ENCODE results near the gene ZFP36L1. TPM values are rescaled to one million over a fixed set of nuclear protein-coding genes. Genes with fewer than 3 reads are reported as not detected.

ZFP36L1 gene
- total and polyA plus RNA-seq, 10 of the 15 experiments (the other 5 are each of a cell fraction or from before 2014, with no cell fraction given): 22.0 to 184 (median 66.1) TPM

DNA sequence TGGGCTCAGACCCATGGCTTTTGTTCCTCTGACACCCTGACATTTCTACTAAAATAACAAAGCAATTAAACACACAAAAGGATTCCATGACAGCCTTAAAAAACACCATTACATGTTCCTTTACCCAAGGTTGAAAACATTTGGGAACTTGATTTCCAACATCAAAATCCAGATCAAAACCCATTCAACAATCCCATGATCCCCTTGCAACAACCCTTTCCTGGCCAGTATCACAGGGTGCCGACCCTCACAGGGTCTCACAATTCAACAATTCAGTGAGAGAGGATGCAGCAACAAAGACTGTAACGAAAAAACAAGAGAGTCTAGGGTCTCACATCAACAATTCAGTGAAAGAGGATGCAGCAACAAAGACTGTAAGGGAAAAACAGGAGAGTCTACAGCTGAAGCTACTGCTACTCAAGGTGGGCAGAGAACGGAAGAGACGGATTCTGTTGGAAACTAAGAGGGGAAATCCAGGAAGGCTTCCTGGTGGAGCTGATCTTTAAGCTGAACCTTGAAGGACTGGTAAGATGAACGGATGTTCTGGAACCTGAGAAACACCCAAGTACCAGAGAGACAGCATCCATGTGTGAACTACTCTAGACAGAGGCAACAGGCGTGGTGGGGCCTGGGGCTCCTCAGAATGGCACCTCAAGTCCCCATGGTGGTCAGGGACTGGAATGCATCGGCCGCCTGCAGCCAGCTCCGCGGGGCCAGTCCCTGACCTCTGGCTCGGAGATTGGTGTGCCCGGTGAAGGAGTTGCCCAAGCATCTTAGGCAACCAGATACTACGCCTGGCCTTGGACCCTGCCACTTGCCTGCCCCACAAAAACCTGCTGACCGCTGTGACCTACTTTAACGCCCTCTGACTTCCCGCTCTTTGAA, 22.7 kb upstream of the ZFP36L1 start:
- H3K4me1 ChIP-seq (ENCODE audit: control insufficient read depth, insufficient read depth, low read length): peaks cover 50% of the 10 kb centered on the region
- WGBS (ENCODE audit: insufficient coverage, insufficient replicate concordance, low lambda C conversion rate, missing lambda C conversion rate): 2% methylated on average over 16 of the region's 16 CpGs
- H2AFZ ChIP-seq (ENCODE audit: control insufficient read depth, low read depth, low read length): peak overlapping the region; percentile 70
- peak overlapping the region; percentile 58 for H3K4me3 ChIP-seq
- no peaks in the 10 kb centered on the region for H4K20me1 ChIP-seq (ENCODE audit: control insufficient read depth, insufficient read depth)
- ChIA-PET CTCF (interaction anchor here (0.8 to 22.6 kb wide), 30 partner anchors 7 to 1149 kb away, joined by 3 to 310 read pairs (median 7); partner anchors contain the start of gene ZFP36L1), POLR2A (interaction anchor here (0.8 to 10.0 kb wide), 17 partner anchors 7 to 999 kb away, joined by 3 to 115 read pairs (median 5); partner anchors contain the start of genes ZFP36L1 and ZFYVE26), RAD21 (ENCODE audit: unreplicated experiment) (interaction anchor here (0.7 to 13.5 kb wide), 47 partner anchors 8 to 1147 kb away, joined by 3 to 292 read pairs (median 5); partner anchors contain the start of gene ZFP36L1), SMC1A (ENCODE audit: uncharacterized antibody, unreplicated experiment) (interaction anchor here (0.7 to 15.9 kb wide), 36 partner anchors 9 to 934 kb away, joined by 3 to 314 read pairs (median 9); partner anchors contain the start of gene ZFP36L1)
- no peaks in the 10 kb centered on the region for H3K9me3 ChIP-seq (replicated peaks; ENCODE audit: control insufficient read depth, insufficient read depth, low read length)
- intact Hi-C loops (cut with micrococcal nuclease; ENCODE audit: unreplicated experiment): loop anchor here (1.0 to 10.0 kb wide), 6 partner anchors 22 to 978 kb away; partner anchors contain the start of gene ZFP36L1
- no peaks in the 10 kb centered on the region for H3K36me3 ChIP-seq (ENCODE audit: control insufficient read depth in 2 of 2, insufficient read depth in 2 of 2, low read length in 1 of 2)
- ATAC-seq (peak; percentile 10), DNase-seq (ENCODE audit: low read depth, low spot score) (no peak), FAIRE-seq (no peak)
- no TSS peak for BruUV-seq (replicated peaks)
- H3K27ac ChIP-seq (ENCODE audit: control insufficient read depth, insufficient read depth): peak overlapping the region; percentile 95
- H3K27me3 ChIP-seq (replicated peaks in 1 of 2; ENCODE audit: control insufficient read depth in 2 of 2, insufficient read depth in 2 of 2, low read length in 1 of 2): no peaks in the 10 kb centered on the region
- H3K9ac ChIP-seq (ENCODE audit: control insufficient read depth, insufficient read depth, low read length): peak overlapping the region; percentile 88
- H3K4me2 ChIP-seq (ENCODE audit: control insufficient read depth, insufficient read depth): peak overlapping the region; percentile 99
- peaks cover 35% of the 10 kb centered on the region for H3K79me2 ChIP-seq (ENCODE audit: control insufficient read depth, insufficient read depth, low read length)
- in situ Hi-C loops (cut with MboI): no loop called here
- TF ChIP-seq RAD21 (IDR thresholded peaks at IDR 0.05; ENCODE audit: insufficient read depth, low read depth, low read length): no peak
- TF ChIP-seq GATAD2B (conservative IDR thresholded peaks at IDR 0.05; ENCODE audit: low read depth): no peak
- no peak for TF ChIP-seq POLR2AphosphoS2 (IDR thresholded peaks at IDR 0.05; ENCODE audit: low read depth, low read length)
- TF ChIP-seq, protein P1, sequence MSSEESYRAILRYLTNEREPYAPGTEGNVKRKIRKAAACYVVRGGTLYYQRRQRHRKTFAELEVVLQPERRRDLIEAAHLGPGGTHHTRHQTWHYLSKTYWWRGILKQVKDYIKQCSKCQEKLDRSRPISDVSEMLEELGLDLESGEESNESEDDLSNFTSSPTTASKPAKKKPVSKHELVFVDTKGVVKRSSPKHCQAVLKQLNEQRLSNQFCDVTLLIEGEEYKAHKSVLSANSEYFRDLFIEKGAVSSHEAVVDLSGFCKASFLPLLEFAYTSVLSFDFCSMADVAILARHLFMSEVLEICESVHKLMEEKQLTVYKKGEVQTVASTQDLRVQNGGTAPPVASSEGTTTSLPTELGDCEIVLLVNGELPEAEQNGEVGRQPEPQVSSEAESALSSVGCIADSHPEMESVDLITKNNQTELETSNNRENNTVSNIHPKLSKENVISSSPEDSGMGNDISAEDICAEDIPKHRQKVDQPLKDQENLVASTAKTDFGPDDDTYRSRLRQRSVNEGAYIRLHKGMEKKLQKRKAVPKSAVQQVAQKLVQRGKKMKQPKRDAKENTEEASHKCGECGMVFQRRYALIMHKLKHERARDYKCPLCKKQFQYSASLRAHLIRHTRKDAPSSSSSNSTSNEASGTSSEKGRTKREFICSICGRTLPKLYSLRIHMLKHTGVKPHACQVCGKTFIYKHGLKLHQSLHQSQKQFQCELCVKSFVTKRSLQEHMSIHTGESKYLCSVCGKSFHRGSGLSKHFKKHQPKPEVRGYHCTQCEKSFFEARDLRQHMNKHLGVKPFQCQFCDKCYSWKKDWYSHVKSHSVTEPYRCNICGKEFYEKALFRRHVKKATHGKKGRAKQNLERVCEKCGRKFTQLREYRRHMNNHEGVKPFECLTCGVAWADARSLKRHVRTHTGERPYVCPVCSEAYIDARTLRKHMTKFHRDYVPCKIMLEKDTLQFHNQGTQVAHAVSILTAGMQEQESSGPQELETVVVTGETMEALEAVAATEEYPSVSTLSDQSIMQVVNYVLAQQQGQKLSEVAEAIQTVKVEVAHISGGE (CRISPR knock-in tag; IDR thresholded peaks at IDR 0.05): no peak
- TF ChIP-seq EP300 (IDR thresholded peaks at IDR 0.05; ENCODE audit: borderline replicate concordance in 1 of 2, control insufficient read depth in 1 of 2, low read depth in 2 of 2, low read length in 2 of 2): 0 out of 4 replicates have a peak, but pooled peaks of 1 of the 2 experiments have one; percentile 19
- no peak for TF ChIP-seq REST (IDR thresholded peaks at IDR 0.05; ENCODE audit: low read depth, low read length)
- no peak for TF ChIP-seq NFXL1 (IDR thresholded peaks at IDR 0.05; ENCODE audit: borderline replicate concordance)
- TF ChIP-seq HCFC1 (IDR thresholded peaks at IDR 0.05; ENCODE audit: low read length): no peak
- TF ChIP-seq DPF2 (IDR thresholded peaks at IDR 0.05): no peak
- TF ChIP-seq POLR2AphosphoS5 (IDR thresholded peaks at IDR 0.05; ENCODE audit: low read length): peak; percentile 33; the same call in 1 of the 2 replicates
- TF ChIP-seq TAF1 (IDR thresholded peaks at IDR 0.05; ENCODE audit: borderline replicate concordance, low read depth, low read length): 0 out of 2 replicates have a peak, but pooled peaks have one; percentile 26
- no peak for TF ChIP-seq HSF1 (IDR thresholded peaks at IDR 0.05; ENCODE audit: low read depth, low read length)
- TF ChIP-seq IRF4 (IDR thresholded peaks at IDR 0.05; ENCODE audit: low read depth, low read length): no peak

Measured in GM12878 (cell line).